Bronchial epithelial cell (primary cell): ENCODE results near the gene DNTT. TPM values are rescaled to one million over a fixed set of nuclear protein-coding genes. Genes with fewer than 3 reads are reported as not detected.

ENCODE experiments used
- DNase-seq: peaks from one replicate; pipeline ENCODE4 v3.0.0-alpha.2; 2010; ENCODE audit warnings: low read depth
- FAIRE-seq: peaks from 2 replicates; lab custom pipeline; 2011; peaks lifted over from hg19 to GRCh38; lab: Jason Lieb, UNC
- H3K27me3 ChIP-seq: 2 replicates; pipeline ENCODE4 v1.5.1; 2011; ENCODE audit warnings: low read length; ENCODE audit not compliant: control insufficient read depth, insufficient read depth
- H3K36me3 ChIP-seq: 2 replicates; pipeline ENCODE4 v1.5.1; 2011; ENCODE audit warnings: low read length; ENCODE audit not compliant: control insufficient read depth, insufficient read depth
- H3K4me3 ChIP-seq: 2 replicates; pipeline ENCODE4 v1.5.1; 2011; ENCODE audit warnings: mild to moderate bottlenecking, low read depth, low read length, control low read depth
- CTCF ChIP-seq: IDR thresholded peaks from 2 replicates; pipeline ENCODE4 v1.5.1; 2011; ENCODE audit warnings: mild to moderate bottlenecking, moderate library complexity, low read length, control low read depth, inconsistent platforms; ENCODE audit not compliant: insufficient read depth, severe bottlenecking
- total RNA-seq: library from RNA; depleted of rRNA; stranded (reverse); fragments of >200 nt; gene quantifications from 2 replicates; pipeline ENCODE4 v1.2.1, GENCODE V29; 2014

The DNTT gene
- total RNA-seq, 1 donor from 2014 or later = not detected

GRCh38 chr10:96295475-96295874 is 8.8 kb upstream of the DNTT start:
- FAIRE-seq (no peak), DNase-seq (no peak)
- no peak for TF ChIP-seq CTCF
- Histone ChIP-seq H3K4me3 (no peak overlapping the region), H3K27me3 (no peaks in the 10 kb centered on the region), H3K36me3 (no peaks in the 10 kb centered on the region)

GRCh38 chr10:96297486-96297885 is 6.7 kb upstream of the DNTT start:
- Histone ChIP-seq H3K27me3 (no peaks in the 10 kb centered on the region), H3K36me3 (no peaks in the 10 kb centered on the region), H3K4me3 (no peak overlapping the region)
- no peak for FAIRE-seq
- DNase-seq = no peak
- no peak for TF ChIP-seq CTCF

DNA sequence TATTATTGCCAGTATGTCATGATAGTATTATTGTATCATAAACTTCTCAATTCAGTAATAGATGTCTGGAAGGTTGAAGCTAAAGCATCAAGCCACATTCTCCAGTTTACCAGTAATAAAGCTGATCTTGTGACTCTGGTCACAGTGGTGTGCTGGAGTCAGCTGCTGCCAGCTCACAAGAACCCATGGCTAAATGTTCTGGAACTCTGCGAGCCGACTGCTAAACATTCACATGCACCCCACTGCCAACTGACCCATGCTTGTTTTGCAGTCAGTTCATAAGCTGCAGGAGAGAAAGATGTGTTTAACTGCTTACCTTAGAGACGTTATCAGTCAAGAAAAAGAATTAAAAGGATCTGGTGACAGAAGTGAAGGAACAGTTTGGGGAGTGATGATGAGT is 5.9 kb upstream of the DNTT start:
- Histone ChIP-seq H3K4me3 (no peak overlapping the region), H3K27me3 (no peaks in the 10 kb centered on the region), H3K36me3 (no peaks in the 10 kb centered on the region)
- DNase-seq (no peak), FAIRE-seq (no peak)
- TF ChIP-seq CTCF = no peak

- no peaks in the 10 kb centered on the region for H3K36me3 ChIP-seq
- H3K27me3 ChIP-seq = no peaks in the 10 kb centered on the region
- DNase-seq (no peak), FAIRE-seq (no peak)
- H3K4me3 ChIP-seq = no peak overlapping the region
- no peak for TF ChIP-seq CTCF
Observed at GRCh38 chr10:96299383-96299782, 4.9 kb upstream of the DNTT start.

DNA sequence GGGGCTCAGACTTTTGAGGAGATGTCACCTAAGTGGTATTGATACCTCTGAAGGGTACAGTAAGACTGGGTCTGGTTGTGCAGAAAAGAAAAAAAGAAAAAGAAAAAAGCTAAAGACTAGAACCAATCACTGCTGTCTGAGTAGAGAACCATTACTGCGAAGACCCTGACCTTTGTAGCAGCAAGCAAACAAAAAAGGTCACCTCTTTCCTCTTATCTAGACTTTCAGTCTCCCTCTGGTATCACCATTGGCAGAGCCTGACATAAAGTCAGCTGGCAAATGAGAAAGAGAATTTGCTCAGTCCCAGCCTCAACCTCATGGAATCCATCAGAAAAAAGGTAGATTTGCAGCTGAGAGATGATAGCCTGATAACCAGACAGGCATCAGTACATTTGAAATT is 2.6 kb upstream of the DNTT start:
- no peak for TF ChIP-seq CTCF
- Histone ChIP-seq H3K36me3 (no peaks in the 10 kb centered on the region), H3K4me3 (no peak overlapping the region), H3K27me3 (no peaks in the 10 kb centered on the region)
- no peak for DNase-seq
- no peak for FAIRE-seq

DNA sequence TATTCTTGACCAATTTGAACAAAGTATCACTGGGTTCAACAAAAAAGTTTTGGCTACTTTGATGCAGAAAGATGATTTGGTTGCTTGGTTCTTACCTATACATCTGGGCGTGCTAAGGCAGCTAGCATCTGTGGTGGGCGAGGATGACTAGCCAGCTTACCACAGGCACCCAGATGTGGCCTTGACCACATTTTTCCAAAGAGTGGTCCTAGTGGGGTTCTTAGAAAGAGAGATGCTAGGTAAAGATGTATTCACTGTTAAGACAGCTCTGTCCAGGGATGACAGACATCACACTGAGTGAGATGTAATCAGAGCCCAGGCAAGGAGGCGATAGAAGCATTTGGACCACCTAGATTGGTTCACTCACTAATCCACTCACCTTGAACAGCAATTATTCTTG is 785 bp downstream of the DNTT start:
- FAIRE-seq (no peak), DNase-seq (no peak)
- Histone ChIP-seq H3K36me3 (no peaks in the 10 kb centered on the region), H3K27me3 (no peaks in the 10 kb centered on the region), H3K4me3 (no peak overlapping the region)
- TF ChIP-seq CTCF = no peak
